Endothelial cell (in vitro differentiated cells): ENCODE measurements around the gene UBA7. TPM values are rescaled to one million over a fixed set of nuclear protein-coding genes. Genes with fewer than 3 reads are reported as not detected.

Experiments
- DNase-seq: peaks from one replicate; pipeline ENCODE4 v3.0.0; 2021; ENCODE audit warnings: low spot score
- H3K27ac Mint-ChIP-seq: one replicate; pipeline ENCODE4 v1.8.0; 2021; ENCODE audit warnings: mixed read lengths, inconsistent platforms; ENCODE audit not compliant: unreplicated experiment
- H3K27me3 Mint-ChIP-seq: one replicate; pipeline ENCODE4 v1.8.0; 2021; ENCODE audit warnings: mild to moderate bottlenecking, moderate library complexity, mixed read lengths, inconsistent platforms; ENCODE audit not compliant: unreplicated experiment
- H3K36me3 Mint-ChIP-seq: one replicate; pipeline ENCODE4 v1.8.0; 2021; ENCODE audit warnings: mild to moderate bottlenecking, low read depth, mixed read lengths, inconsistent platforms; ENCODE audit not compliant: unreplicated experiment
- H3K4me1 Mint-ChIP-seq: one replicate; pipeline ENCODE4 v1.8.0; 2021; ENCODE audit warnings: mild to moderate bottlenecking, mixed read lengths, inconsistent platforms; ENCODE audit not compliant: unreplicated experiment
- H3K4me3 Mint-ChIP-seq: one replicate; pipeline ENCODE4 v1.8.0; 2021; ENCODE audit warnings: mild to moderate bottlenecking, mixed read lengths, inconsistent platforms; ENCODE audit not compliant: unreplicated experiment
- H3K9me3 Mint-ChIP-seq: one replicate; pipeline ENCODE4 v1.8.0; 2021; ENCODE audit warnings: mixed read lengths, inconsistent platforms; ENCODE audit not compliant: unreplicated experiment
- total RNA-seq: library from RNA; stranded (reverse); fragmentation: NEBNext Ultra II Directional; extraction: Animal tissue kit (Norgen Biotek cat#: 25700); gene quantifications from one replicate; pipeline ENCODE4 v1.2.1, GENCODE V29; 2021; ENCODE audit not compliant: unreplicated experiment
- TF ChIP-seq, protein P1 (sequence below): fragments of 200-600 bp; sonication (generic); IDR thresholded peaks from one replicate; pipeline ENCODE4 v1.5.0; 2021; ENCODE audit warnings: antibody characterized with exemption; ENCODE audit not compliant: unreplicated experiment

Gene UBA7
- total RNA-seq, 1 donor from 2014 or later: 6.0 TPM

GRCh38 chr3:49769926-49770325 lies 43.8 kb downstream of the UBA7 start:
- no peaks in the 10 kb centered on the region for H3K27me3 Mint-ChIP-seq
- no peak overlapping the region for H3K27ac Mint-ChIP-seq
- peaks cover 5% of the 10 kb centered on the region for H3K4me1 Mint-ChIP-seq
- TF ChIP-seq, protein P1, sequence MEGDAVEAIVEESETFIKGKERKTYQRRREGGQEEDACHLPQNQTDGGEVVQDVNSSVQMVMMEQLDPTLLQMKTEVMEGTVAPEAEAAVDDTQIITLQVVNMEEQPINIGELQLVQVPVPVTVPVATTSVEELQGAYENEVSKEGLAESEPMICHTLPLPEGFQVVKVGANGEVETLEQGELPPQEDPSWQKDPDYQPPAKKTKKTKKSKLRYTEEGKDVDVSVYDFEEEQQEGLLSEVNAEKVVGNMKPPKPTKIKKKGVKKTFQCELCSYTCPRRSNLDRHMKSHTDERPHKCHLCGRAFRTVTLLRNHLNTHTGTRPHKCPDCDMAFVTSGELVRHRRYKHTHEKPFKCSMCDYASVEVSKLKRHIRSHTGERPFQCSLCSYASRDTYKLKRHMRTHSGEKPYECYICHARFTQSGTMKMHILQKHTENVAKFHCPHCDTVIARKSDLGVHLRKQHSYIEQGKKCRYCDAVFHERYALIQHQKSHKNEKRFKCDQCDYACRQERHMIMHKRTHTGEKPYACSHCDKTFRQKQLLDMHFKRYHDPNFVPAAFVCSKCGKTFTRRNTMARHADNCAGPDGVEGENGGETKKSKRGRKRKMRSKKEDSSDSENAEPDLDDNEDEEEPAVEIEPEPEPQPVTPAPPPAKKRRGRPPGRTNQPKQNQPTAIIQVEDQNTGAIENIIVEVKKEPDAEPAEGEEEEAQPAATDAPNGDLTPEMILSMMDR: no peak
- no peak for DNase-seq
- H3K9me3 Mint-ChIP-seq: no peaks in the 10 kb centered on the region
- no peak overlapping the region for H3K4me3 Mint-ChIP-seq
- peaks cover 2% of the 10 kb centered on the region for H3K36me3 Mint-ChIP-seq

DNA sequence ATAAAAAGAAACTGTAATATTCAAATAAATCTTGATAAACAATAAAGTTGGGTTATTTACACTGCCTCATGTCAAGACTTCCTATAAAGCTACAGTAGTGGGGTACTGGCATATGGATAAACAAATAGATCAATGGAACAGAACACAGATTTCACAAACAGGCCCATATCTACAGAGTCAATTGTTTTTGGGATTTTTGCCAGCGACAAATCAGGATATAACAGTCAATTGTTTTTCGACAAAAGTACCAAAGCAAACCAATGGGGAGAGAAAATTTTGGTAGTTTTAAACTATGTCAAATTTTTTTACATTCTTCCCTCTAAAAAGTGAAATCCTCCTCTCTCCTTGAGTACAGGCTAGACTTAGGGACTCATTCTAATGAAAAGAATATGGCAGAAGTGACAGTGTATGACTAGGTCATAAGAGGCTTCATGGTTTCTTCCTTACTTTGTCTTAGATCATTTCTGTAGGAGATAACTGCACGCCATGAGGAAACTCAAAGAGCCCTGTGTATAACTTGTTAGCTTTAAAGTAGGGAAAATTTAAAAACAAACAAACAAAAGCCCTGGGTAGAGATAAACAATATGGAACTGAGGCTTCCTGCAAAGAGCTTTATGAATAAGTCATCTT lies 44.4 kb downstream of the UBA7 start:
- H3K27me3 Mint-ChIP-seq: no peaks in the 10 kb centered on the region
- H3K4me3 Mint-ChIP-seq: no peak overlapping the region
- H3K4me1 Mint-ChIP-seq: peaks cover 5% of the 10 kb centered on the region
- DNase-seq: no peak
- no peaks in the 10 kb centered on the region for H3K9me3 Mint-ChIP-seq
- TF ChIP-seq, protein P1: no peak
- H3K27ac Mint-ChIP-seq: no peak overlapping the region
- peaks cover 4% of the 10 kb centered on the region for H3K36me3 Mint-ChIP-seq

GRCh38 chr3:49763981-49764380 lies 49.8 kb downstream of the UBA7 start:
- DNase-seq: no peak
- no peaks in the 10 kb centered on the region for H3K9me3 Mint-ChIP-seq
- H3K4me1 Mint-ChIP-seq: no peaks in the 10 kb centered on the region
- peaks cover 4% of the 10 kb centered on the region for H3K36me3 Mint-ChIP-seq
- TF ChIP-seq, protein P1: no peak
- no peak overlapping the region for H3K27ac Mint-ChIP-seq
- H3K4me3 Mint-ChIP-seq: no peak overlapping the region
- H3K27me3 Mint-ChIP-seq: no peaks in the 10 kb centered on the region

GRCh38 chr3:49761661-49762060 lies 52.1 kb downstream of the UBA7 start:
- no peak overlapping the region for H3K27ac Mint-ChIP-seq
- no peak for DNase-seq
- H3K4me1 Mint-ChIP-seq: no peaks in the 10 kb centered on the region
- peaks cover 4% of the 10 kb centered on the region for H3K36me3 Mint-ChIP-seq
- TF ChIP-seq, protein P1: no peak
- H3K9me3 Mint-ChIP-seq: no peaks in the 10 kb centered on the region
- no peaks in the 10 kb centered on the region for H3K27me3 Mint-ChIP-seq
- no peak overlapping the region for H3K4me3 Mint-ChIP-seq

GRCh38 chr3:49759226-49759625 lies 54.5 kb downstream of the UBA7 start:
- H3K36me3 Mint-ChIP-seq: no peaks in the 10 kb centered on the region
- H3K27me3 Mint-ChIP-seq: no peaks in the 10 kb centered on the region
- H3K4me3 Mint-ChIP-seq: no peak overlapping the region
- peaks cover 9% of the 10 kb centered on the region for H3K4me1 Mint-ChIP-seq
- DNase-seq: no peak
- H3K9me3 Mint-ChIP-seq: no peaks in the 10 kb centered on the region
- TF ChIP-seq, protein P1: no peak
- no peak overlapping the region for H3K27ac Mint-ChIP-seq
